Stomach smooth muscle (tissue), 2 donors: ENCODE data around the gene ABHD2.

Experiments
- H3K27ac ChIP-seq: one replicate; pipeline ENCODE4 v1.7.0; 2013; ENCODE audit warnings: mild to moderate bottlenecking, low read length, inconsistent platforms
- H3K27me3 ChIP-seq, 2 donors: one replicate each; pipeline ENCODE4 v1.7.0; 2013; ENCODE audit warnings: low read length in 2 of 2; ENCODE audit not compliant: insufficient read depth in 2 of 2, control insufficient read depth in 1 of 2
- H3K36me3 ChIP-seq, 2 donors: one replicate each; pipeline ENCODE4 v1.7.0; 2013; ENCODE audit warnings: low read length in 2 of 2; ENCODE audit not compliant: control insufficient read depth in 2 of 2, insufficient read depth in 2 of 2
- H3K4me1 ChIP-seq: one replicate; pipeline ENCODE4 v1.7.0; 2013; ENCODE audit warnings: low read length; ENCODE audit not compliant: control insufficient read depth, insufficient read depth
- H3K4me3 ChIP-seq, 2 donors: one replicate each; pipeline ENCODE4 v1.7.0; 2013; ENCODE audit warnings: low read length in 2 of 2
- H3K9ac ChIP-seq, 2 donors: one replicate each; pipeline ENCODE4 v1.7.0; 2013; ENCODE audit warnings: low read length in 2 of 2, mild to moderate bottlenecking in 1 of 2
- H3K9me3 ChIP-seq, 2 donors: one replicate each; pipeline ENCODE4 v1.7.0; 2013; ENCODE audit warnings: low read length in 2 of 2; ENCODE audit not compliant: control insufficient read depth in 2 of 2
- donor health status: healthy.
- donor health status: Pancreatic carcinoma.

Gene ABHD2

DNA sequence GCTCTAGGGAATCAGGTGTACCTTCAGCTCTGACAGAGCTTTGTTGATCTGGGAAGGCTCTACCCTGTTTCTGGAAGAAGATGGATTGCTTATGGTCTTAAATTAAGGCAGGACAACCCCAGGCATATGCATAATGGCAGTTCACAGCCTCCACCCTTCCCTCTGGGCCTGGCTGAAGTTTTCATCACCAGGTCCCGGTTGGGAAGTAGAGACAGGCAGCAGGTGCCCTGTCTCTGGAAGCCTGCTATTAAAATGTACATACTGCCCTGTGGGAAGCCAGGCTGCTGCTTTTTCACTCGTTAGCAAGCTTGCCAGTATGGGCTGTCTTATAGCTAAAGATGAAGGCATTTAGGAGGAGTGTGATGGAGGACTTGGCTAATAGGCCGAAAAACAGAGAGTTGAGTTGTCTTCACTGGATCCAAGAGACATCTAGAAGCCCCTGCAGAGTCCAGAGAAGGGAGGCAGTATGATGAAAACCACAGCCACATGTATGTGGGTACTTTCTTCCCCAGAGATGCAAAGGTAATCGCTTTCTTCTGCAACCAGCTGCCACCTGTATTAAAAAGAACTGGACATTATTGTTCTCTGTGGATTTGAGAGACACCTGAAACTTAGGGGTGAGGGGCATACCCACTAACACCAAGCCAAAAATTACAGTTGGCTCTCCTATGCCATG, 34.4 kb downstream of the ABHD2 start:
- H3K9me3 ChIP-seq = no peaks in the 10 kb centered on the region
- no peak overlapping the region for H3K9ac ChIP-seq
- no peak overlapping the region for H3K4me3 ChIP-seq
- no peaks in the 10 kb centered on the region for H3K27me3 ChIP-seq
- H3K36me3 ChIP-seq = peaks cover 14 to 15% of the 10 kb centered on the region in 2 donors
- no peak overlapping the region for H3K27ac ChIP-seq
- peaks cover 20% of the 10 kb centered on the region for H3K4me1 ChIP-seq

DNA sequence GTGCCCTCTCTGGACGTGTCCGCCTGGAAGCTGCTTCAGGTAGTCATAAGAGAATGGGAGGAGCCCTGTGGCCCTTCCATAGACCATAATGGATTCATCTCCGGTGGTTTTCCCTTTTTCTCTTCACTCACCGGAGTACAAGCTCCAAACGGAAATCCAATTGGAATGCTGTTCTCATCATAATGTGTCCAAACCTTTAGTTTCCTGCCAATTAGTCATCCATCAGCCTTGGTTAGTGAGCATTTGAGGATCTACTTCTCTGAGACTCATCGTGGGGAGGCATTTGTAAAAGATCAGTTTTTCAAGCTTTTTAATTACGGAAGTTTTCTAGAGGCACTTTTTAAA, 34.9 kb downstream of the ABHD2 start:
- Histone ChIP-seq H3K4me1 (peaks cover 20% of the 10 kb centered on the region), H3K4me3 (no peak overlapping the region), H3K27me3 (no peaks in the 10 kb centered on the region), H3K9me3 (no peaks in the 10 kb centered on the region), H3K27ac (no peak overlapping the region), H3K9ac (no peak overlapping the region), H3K36me3 (peaks cover 11 to 15% of the 10 kb centered on the region in 2 donors)

DNA sequence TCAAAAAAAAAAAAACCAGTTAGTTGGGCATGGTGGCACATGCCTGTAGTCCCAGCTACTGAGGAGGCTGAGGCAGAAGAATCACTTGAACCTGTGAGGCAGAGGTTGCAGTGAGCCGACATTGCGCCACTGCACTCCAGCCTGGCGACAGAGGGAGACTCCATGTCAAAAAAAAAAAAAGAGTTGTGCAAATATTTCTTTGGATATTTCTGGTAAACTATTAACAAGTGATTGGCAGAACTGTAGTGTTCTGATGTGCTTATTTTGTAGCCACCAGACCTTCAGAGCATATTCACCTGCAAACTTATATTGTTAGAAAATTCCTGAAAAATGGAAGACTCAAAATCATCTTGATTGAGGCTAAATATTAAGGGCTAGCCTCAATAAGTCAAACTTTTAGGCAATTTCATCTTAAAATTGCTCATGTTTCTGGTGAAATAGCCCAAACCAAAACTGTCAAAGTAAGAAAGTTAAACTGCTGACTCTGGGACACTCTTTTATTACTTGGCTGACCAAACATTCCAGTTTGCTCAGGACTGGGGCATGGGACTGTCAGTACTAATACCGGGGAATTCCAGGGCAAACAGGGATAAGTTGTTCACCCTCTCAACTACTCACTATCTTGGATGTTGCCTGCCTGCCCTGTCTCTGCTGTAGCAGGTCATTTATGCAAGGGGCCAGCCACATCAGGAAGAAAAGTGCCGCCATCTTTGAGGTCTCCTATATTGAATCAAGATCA, 37.0 kb downstream of the ABHD2 start:
- peaks cover 10 to 11% of the 10 kb centered on the region in 2 donors for H3K36me3 ChIP-seq
- peaks cover 18% of the 10 kb centered on the region for H3K4me1 ChIP-seq
- no peak overlapping the region for H3K4me3 ChIP-seq
- no peaks in the 10 kb centered on the region for H3K9me3 ChIP-seq
- H3K27ac ChIP-seq = no peak overlapping the region
- H3K9ac ChIP-seq = no peak overlapping the region
- no peaks in the 10 kb centered on the region for H3K27me3 ChIP-seq

DNA sequence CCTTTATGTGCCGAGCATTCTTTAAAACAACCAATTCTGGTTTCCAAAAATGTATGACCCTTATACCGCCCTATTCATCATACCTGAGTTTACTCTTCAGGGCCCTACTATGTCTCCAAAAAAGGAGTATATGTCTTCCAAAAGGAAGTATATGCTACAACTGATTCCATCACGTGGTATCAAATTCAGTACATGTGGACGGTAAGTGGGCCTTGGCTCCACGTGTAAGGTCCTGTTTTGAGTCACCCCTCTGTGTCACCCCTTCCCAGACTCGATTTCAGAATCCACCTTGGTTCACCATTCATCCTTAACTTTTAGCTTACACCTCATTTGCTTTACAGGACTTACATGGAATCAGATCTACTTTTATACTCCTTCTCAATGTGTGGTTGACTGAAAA, 37.8 kb downstream of the ABHD2 start:
- Histone ChIP-seq H3K4me3 (no peak overlapping the region), H3K4me1 (peaks cover 14% of the 10 kb centered on the region), H3K27me3 (no peaks in the 10 kb centered on the region), H3K9ac (no peak overlapping the region), H3K9me3 (no peaks in the 10 kb centered on the region), H3K27ac (no peak overlapping the region), H3K36me3 (peaks cover 10 to 13% of the 10 kb centered on the region in 2 donors)

DNA sequence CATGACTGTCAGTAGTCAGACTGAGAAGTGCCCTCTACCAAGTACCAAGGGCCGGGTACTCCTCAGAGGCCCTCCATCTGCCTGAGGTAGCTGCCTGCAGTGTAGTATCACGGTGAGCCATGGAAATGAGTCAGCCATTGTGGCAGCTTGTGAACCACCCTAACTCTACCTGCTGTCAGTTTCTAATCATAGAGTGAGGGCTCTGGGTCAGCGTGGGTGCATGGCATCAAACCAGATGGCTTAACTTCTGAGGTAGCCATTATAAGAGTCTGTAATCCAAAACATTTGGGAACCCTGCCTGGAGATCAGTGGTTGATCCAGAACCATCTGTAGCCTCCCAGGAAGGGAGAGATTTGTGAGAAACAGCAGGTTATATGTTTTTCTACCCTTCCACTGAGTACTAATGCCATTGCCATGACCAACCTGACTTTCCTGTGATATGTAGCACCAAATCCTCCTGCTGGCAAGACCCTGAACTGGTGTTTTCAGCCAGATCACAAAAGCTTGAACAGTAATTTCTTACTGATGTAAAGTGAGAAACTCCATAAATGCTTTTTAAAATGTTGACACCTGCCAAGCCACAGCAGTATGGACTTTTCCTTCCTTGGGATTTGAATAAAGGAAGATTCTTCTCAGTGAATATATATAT, 38.9 kb downstream of the ABHD2 start:
- Histone ChIP-seq H3K27ac (no peak overlapping the region), H3K9me3 (no peaks in the 10 kb centered on the region), H3K4me1 (peaks cover 8% of the 10 kb centered on the region), H3K36me3 (peaks cover 13 to 15% of the 10 kb centered on the region in 2 donors), H3K9ac (no peak overlapping the region), H3K4me3 (no peak overlapping the region), H3K27me3 (no peaks in the 10 kb centered on the region)

DNA sequence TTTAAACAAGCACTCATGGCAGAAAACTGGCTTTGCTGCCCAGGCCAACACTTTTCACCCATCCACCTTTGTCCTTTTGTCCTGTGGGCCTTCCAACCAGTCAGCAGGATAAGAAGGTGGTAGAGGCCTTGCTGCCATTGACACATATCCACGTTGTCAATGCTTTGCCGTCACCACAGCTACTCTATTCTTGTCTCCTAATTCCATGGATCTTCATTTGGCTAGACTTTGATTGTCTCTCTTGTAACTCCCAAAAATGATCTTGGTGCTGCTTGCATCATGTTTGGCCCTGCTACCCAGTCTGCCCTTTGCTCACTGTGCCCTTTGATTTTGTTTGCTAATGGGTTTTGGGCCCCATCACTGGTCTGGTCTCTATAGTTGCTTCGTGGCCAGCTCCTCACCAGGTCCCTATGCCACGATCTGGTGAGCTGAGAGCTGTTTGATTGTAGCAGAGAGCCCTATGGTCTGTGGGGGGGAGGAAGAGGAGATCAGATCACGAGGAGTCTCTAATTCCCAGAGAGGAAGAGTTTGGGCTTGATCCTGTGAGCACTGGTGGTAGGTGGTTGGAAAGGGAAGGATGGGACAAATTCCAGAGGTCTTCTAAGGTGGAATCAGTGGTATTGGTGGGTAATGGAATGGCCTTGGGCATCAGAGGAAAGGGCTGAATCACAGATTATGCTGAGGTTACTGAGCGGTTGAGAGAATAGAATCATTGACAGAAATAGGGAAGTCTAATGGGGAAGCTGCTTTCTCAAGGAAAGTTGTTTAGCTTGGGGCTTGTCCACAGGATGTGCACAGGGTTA, 40.3 kb downstream of the ABHD2 start:
- H3K4me3 ChIP-seq = no peak overlapping the region
- no peaks in the 10 kb centered on the region for H3K27me3 ChIP-seq
- H3K9me3 ChIP-seq = no peaks in the 10 kb centered on the region
- H3K27ac ChIP-seq = peak overlapping the region; percentile 41
- peaks cover 14% of the 10 kb centered on the region for H3K4me1 ChIP-seq
- H3K9ac ChIP-seq = no peak overlapping the region
- H3K36me3 ChIP-seq = peaks cover 8 to 15% of the 10 kb centered on the region in 2 donors

DNA sequence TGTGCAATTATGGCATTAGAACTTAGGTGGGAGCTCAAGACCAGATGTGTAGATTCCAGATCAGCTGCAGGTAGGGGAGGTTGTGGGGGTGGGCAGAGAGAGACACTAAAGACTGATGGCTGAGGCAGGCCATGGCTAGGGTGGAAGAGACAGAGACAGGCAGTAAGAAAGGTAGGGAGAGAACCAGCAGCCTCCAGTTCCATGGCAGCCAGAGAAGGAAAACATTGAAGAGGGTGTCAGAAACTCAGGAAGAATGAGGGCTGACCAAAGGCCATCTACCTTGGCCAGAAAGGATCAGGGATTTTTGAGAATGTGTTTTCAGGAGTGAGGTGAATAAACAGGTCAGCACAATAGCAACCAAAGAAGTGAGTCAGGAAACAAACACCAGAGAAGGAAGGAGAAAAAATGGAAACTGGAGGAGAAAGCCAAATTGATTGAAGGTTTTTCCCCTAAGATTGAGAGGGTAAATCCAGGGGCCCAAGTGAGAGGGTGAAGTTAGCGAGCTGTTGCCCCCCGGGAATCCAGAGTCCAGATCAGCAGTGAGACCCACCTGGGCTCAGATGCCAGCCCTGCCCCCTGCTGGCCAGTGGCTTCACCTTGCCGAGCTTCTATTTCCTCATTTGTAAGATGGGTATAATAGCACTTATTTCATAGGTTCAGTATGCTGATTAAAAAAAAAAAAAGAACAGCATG, 41.0 kb downstream of the ABHD2 start:
- no peaks in the 10 kb centered on the region for H3K27me3 ChIP-seq
- H3K4me1 ChIP-seq = peaks cover 14% of the 10 kb centered on the region
- H3K36me3 ChIP-seq = peaks cover 8 to 15% of the 10 kb centered on the region in 2 donors
- peak overlapping the region; percentile 41 for H3K27ac ChIP-seq
- H3K4me3 ChIP-seq = no peak overlapping the region
- no peak overlapping the region for H3K9ac ChIP-seq
- no peaks in the 10 kb centered on the region for H3K9me3 ChIP-seq

DNA sequence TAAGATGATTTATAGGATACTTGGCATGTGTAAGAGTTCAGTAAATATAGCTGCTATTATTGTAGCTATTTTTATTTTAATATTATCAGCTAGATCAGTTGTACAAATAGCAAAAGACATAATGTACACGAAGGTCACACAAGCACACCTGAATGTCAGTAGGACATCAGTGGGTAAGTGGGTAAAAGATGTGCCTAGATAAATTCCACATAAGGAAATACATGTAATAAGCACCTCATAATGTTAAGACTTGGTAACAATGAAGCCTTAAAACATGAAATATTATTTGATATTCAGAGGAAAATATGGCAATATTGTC, 41.5 kb downstream of the ABHD2 start:
- H3K27me3 ChIP-seq = no peaks in the 10 kb centered on the region
- H3K9me3 ChIP-seq = no peaks in the 10 kb centered on the region
- peaks cover 8 to 15% of the 10 kb centered on the region in 2 donors for H3K36me3 ChIP-seq
- H3K4me3 ChIP-seq = no peak overlapping the region
- peaks cover 14% of the 10 kb centered on the region for H3K4me1 ChIP-seq
- H3K27ac ChIP-seq = no peak overlapping the region
- no peak overlapping the region for H3K9ac ChIP-seq

DNA sequence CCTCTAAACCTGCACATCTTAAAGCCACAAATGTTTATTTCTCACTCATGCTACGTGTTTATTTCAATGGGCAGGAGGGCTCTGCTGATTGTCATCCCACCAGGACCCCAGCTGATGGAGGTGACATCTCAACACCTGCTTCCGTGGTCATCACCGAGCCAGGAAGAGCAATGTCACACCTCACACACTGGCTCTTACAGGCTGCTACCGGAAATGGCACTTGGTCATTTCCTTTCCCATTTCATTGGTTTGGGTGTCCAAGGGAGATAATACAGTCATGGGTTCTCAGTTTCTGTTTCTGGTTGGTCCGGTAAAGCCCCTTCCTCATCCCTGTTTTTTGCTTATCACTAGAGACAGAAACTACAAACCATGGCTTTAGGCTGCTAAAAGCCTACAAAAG, 41.9 kb downstream of the ABHD2 start:
- Histone ChIP-seq H3K4me3 (no peak overlapping the region), H3K36me3 (peaks cover 8 to 15% of the 10 kb centered on the region in 2 donors), H3K27me3 (no peaks in the 10 kb centered on the region), H3K4me1 (peaks cover 14% of the 10 kb centered on the region), H3K27ac (no peak overlapping the region), H3K9ac (no peak overlapping the region), H3K9me3 (no peaks in the 10 kb centered on the region)

DNA sequence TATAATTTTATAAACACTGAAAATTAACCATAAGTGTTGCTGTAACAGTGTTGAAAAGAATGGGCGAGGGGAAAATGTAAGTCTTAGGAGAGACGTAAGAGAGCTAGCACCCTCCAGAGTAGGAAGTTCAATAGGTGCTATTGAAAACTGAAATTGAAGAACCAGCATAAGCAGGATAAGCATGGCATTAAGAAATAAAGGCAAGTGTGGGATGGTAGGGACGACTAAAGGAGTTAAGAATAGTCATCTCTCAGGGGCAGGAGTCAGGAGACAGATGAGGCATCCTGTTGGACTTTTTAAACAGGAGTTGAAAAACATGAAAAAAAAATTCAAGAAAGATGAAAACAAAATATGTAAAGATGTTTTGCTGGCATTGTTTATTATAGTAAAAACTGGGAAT, 43.5 kb downstream of the ABHD2 start:
- Histone ChIP-seq H3K4me1 (peaks cover 18% of the 10 kb centered on the region), H3K27ac (no peak overlapping the region), H3K36me3 (peaks cover 3 to 8% of the 10 kb centered on the region in 2 donors)

More for the DNA sequence above, 43.5 kb downstream of the ABHD2 start:
- no peak overlapping the region for H3K4me3 ChIP-seq
- no peaks in the 10 kb centered on the region for H3K27me3 ChIP-seq
- H3K9ac ChIP-seq = no peak overlapping the region
- H3K9me3 ChIP-seq = no peaks in the 10 kb centered on the region
